Fibroblast of mammary gland (primary cell): ENCODE measurements around the gene FAM13A.

Source experiments
- DNase-seq: peaks from one replicate; pipeline ENCODE4 v3.0.0-alpha.2; 2010; ENCODE audit warnings: low read depth
- H3K4me3 ChIP-seq: 2 replicates; pipeline ENCODE4 v1.5.1; 2011; ENCODE audit warnings: low read depth, mild to moderate bottlenecking, low read length, moderate library complexity; ENCODE audit not compliant: control insufficient read depth
- TF ChIP-seq, protein P1 (sequence below): conservative IDR thresholded peaks from 2 replicates; pipeline ENCODE4 v1.5.1; 2011; ENCODE audit warnings: low read depth, low read length, inconsistent platforms; ENCODE audit not compliant: control insufficient read depth, insufficient read depth

Gene FAM13A

GRCh38 chr4:88846206-88846790, 210.7 kb downstream of the FAM13A start:
- DNase-seq = peak; percentile 36
- no peak overlapping the region for H3K4me3 ChIP-seq
- TF ChIP-seq, protein P1, sequence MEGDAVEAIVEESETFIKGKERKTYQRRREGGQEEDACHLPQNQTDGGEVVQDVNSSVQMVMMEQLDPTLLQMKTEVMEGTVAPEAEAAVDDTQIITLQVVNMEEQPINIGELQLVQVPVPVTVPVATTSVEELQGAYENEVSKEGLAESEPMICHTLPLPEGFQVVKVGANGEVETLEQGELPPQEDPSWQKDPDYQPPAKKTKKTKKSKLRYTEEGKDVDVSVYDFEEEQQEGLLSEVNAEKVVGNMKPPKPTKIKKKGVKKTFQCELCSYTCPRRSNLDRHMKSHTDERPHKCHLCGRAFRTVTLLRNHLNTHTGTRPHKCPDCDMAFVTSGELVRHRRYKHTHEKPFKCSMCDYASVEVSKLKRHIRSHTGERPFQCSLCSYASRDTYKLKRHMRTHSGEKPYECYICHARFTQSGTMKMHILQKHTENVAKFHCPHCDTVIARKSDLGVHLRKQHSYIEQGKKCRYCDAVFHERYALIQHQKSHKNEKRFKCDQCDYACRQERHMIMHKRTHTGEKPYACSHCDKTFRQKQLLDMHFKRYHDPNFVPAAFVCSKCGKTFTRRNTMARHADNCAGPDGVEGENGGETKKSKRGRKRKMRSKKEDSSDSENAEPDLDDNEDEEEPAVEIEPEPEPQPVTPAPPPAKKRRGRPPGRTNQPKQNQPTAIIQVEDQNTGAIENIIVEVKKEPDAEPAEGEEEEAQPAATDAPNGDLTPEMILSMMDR = no peak

GRCh38 chr4:88843067-88843685, 213.8 kb downstream of the FAM13A start:
- TF ChIP-seq, protein P1 = no peak
- H3K4me3 ChIP-seq = no peak overlapping the region

DNA sequence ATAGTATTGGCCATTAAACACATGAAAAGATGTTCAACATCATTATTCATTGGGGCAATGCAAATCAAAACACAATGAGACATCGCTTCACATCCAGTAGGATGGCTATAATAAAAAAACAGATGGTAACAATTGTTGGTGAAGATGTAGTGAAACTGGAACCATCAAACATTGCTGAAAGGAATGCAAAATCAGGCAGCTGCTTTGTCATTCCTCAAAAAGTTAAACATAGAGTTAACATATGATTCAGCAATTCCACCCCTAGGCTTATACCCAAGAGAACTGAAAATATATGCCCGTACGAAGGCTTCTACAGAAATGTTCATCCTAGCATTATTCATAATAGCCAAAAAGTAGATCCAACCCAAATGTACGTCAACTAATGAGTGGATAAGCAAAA, 215.3 kb downstream of the FAM13A start:
- TF ChIP-seq, protein P1 = no peak
- peak; percentile 60 for DNase-seq
- H3K4me3 ChIP-seq = no peak overlapping the region

More at GRCh38 chr4:88843067-88843685, 213.8 kb downstream of the FAM13A start:
- DNase-seq = no peak

GRCh38 chr4:88836216-88836615, 220.8 kb downstream of the FAM13A start:
- no peak overlapping the region for H3K4me3 ChIP-seq
- DNase-seq = no peak
- TF ChIP-seq, protein P1 = no peak

DNA sequence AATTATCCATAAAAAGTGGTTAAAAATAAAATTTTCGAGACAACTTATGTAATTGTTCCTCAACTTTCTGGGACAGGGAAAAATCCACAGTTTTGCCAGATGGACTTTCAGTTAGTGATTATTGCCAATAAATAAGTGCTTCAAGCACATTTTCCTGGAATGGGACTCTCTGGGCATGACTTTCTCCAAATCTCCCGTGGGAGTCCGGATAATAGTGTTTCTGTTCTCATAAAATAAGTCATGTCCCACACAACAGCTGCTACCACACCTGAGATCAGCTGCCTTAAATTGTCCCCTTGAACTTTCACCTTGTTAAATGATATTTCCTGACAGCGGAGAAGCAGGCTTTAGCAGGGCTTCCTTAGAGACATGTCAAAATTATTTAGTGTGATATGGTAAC, 226.0 kb downstream of the FAM13A start:
- TF ChIP-seq, protein P1 = no peak
- no peak for DNase-seq
- H3K4me3 ChIP-seq = no peak overlapping the region

GRCh38 chr4:88830598-88830997, 226.4 kb downstream of the FAM13A start:
- no peak overlapping the region for H3K4me3 ChIP-seq
- TF ChIP-seq, protein P1 = no peak
- no peak for DNase-seq
